Endothelial cell of hepatic sinusoid (primary cell): Measurements from ENCODE around the gene DGKG.

Source experiments
- in situ Hi-C: cut with HindIII; loops from 2 replicates; pipeline ENCODE4 v1.10.0; 2017; ENCODE audit warnings: low sequenced_read_pairs

Gene DGKG

GRCh38 chr3:186247821-186248814 lies 113.9 kb downstream of the DGKG start:
- in situ Hi-C loops: loop anchor here (5.0 kb wide), 1 partner anchor 44 kb away; no protein-coding TSS in a partner anchor

DNA sequence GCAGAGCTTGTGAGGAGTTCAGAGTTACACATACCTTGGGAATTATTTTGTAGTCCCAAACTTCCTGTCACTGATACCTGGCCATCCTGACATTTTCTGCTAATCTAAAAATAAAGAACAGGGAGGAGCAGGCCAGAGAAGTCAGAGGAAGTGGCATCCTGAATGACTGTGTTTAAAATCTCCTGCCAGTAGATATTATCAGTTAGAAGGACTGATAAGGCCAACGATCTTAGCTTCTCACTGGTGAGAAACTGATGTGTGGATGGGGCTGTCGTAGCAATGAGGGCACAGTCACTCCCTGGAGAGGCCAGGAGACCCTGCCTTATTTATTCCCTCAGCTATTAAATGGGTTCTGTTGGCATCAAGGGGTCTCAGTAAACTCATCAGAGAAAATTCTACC lies 115.1 kb downstream of the DGKG start:
- in situ Hi-C loops: loop anchor here (5.0 kb wide), 1 partner anchor 45 kb away; no protein-coding TSS in a partner anchor

DNA sequence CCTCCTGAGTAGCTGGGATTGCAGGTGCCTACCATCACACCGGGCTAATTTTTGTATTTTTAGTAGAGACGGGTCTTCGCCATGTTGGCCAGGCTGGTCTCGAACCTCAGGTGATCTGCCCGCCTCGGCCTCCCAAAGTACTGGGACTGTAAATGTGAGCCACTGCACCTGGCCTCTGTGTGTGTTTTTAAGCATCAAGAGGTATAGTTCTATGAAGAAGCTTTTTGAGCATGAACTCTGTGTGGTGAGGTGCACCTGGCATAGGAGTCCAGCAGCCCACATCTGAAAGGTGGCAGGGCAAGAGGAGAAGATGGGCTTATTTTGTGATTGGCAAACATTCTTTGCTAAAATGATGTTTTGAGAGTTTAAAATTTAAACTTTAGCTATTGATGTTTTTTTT lies 118.0 kb downstream of the DGKG start:
- in situ Hi-C loops: no loop called here

DNA sequence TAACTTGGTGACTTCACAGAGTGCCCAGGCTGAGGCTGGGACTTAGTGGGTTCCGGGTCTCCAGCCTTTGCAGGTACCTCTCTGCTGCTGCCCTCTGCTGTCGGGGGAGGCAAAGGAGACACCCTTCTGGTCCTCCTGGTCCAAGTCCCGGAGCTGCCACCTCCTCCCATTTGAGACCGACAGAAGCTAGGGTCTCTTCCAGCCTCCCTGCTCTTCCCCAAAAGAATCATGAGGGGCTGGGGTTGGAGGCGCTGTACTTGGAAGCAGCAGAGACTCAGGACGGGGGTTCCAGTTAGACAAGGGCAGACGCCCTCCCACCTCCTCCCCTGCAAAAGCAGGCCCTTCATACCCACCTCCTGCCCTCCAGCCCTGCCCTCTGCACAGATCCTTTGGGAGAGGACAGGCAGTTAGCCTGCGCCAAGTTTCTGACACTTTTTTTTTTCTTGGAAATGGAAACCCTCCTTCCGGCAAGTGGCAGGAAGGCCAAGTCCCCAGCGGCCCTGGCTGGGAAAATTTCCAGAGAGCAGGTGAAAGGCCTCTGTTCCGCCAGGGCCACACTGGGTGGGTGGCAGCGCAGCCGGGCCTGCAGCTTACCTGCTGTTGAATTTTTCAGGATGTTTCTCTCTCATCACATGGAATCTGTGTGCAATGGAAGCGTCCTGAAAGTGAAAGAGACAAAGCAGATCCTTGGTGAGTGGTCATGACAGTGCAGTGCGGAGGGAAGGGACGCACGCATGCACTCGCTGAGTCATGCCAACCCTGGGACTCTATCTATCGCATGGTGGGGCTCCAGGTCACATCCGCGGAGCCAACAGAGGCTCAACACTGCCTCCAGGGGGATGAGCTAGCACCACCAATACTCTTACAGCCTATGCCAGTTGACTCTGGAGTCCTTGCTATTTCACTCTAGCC lies 119.9 kb downstream of the DGKG start:
- in situ Hi-C loops: no loop called here

GRCh38 chr3:186239321-186239720 lies 122.7 kb downstream of the DGKG start:
- in situ Hi-C loops: loop anchor here (5.0 kb wide), 1 partner anchor 42 kb away; no protein-coding TSS in a partner anchor

DNA sequence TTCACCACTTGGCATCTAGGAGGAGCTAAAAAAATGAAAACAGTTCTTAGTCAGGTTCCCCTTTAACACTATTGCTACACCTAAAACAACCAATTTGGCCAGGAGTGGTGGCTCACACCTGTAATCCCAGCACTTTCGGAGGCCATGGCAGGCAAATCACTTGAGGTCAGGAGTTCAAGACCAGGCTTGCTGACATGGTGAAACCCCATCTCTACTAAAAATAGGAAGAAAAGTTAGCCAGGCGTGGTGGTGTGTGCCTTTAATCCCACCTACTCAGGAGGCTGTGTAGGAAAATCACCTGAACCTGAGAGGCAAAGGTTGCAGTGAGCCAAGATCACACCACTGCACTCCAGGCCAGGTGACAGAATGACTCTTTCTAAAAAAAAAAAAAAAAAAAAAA lies 124.1 kb downstream of the DGKG start:
- in situ Hi-C loops: loop anchor here (5.0 kb wide), 1 partner anchor 41 kb away; no protein-coding TSS in a partner anchor

GRCh38 chr3:186236357-186237020 lies 125.5 kb downstream of the DGKG start:
- in situ Hi-C loops: loop anchor here (5.0 kb wide), 1 partner anchor 39 kb away; no protein-coding TSS in a partner anchor

GRCh38 chr3:186235554-186235953 lies 126.5 kb downstream of the DGKG start:
- in situ Hi-C loops: loop anchor here (5.0 kb wide), 1 partner anchor 38 kb away; no protein-coding TSS in a partner anchor

GRCh38 chr3:186234152-186234551 lies 127.9 kb downstream of the DGKG start:
- in situ Hi-C loops: no loop called here

DNA sequence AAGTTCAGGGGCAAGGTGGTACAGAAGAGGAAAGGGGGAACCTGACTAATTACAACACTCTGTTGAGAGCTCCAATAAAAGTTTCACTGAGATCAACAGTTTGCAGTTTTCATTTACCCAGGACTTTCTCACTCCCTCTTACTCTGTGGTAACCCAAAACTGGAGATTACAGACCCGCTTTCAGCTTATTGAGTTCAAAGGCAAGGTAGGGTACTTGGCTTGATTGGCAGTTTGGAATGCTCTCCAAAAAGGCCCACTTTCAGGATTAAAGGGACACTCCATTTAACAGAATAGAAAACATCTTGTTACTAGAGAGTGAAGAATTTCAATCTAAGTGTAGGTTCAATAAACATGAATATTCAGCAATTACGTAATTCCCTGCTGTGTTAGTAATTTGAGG lies 135.6 kb downstream of the DGKG start:
- in situ Hi-C loops: loop anchor here (5.0 kb wide), 2 partner anchors 51 to 64 kb away; no protein-coding TSS in a partner anchor

DNA sequence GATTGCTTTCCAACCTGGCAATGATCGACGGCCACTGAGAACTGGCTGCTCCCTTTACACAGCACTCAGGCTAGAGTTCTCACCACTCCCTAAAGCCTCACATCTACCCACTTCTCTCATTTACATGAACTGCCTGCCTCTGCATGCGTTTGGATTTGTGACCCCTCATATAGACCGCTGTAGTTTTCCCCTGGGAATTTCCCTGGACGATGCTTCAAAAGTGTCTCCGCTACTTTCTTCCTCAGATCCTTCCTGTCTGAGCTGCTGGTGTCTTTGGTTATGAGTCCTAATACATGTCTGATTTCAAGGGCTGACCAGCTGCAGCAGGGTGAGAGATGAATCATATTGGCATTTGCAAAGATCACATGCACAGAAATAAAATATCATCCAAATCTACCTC lies 136.4 kb downstream of the DGKG start:
- in situ Hi-C loops: loop anchor here (5.0 kb wide), 2 partner anchors 52 to 63 kb away; no protein-coding TSS in a partner anchor

GRCh38 chr3:186224041-186224610 lies 137.9 kb downstream of the DGKG start:
- in situ Hi-C loops: no loop called here

DNA sequence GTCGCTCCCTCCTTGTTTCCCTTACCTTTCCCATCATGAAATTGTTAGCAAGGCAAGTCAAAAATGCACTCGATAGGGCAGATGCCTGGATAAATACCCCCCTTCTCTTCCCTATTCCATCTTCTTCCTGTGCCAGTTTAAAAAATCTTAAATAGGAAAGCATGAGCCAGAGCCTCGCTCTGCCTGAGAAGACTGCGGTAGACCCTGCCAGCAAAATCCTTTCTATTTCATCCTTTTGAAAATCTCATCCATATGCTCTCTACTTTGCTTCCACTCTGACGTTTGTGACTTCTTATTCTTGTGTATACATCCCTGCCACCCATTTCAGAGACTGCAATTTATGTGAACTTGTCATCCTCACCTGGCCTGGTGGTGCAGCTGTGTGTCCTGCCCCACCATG lies 138.6 kb downstream of the DGKG start:
- in situ Hi-C loops: no loop called here

GRCh38 chr3:186221760-186222378 lies 140.2 kb downstream of the DGKG start:
- in situ Hi-C loops: no loop called here

DNA sequence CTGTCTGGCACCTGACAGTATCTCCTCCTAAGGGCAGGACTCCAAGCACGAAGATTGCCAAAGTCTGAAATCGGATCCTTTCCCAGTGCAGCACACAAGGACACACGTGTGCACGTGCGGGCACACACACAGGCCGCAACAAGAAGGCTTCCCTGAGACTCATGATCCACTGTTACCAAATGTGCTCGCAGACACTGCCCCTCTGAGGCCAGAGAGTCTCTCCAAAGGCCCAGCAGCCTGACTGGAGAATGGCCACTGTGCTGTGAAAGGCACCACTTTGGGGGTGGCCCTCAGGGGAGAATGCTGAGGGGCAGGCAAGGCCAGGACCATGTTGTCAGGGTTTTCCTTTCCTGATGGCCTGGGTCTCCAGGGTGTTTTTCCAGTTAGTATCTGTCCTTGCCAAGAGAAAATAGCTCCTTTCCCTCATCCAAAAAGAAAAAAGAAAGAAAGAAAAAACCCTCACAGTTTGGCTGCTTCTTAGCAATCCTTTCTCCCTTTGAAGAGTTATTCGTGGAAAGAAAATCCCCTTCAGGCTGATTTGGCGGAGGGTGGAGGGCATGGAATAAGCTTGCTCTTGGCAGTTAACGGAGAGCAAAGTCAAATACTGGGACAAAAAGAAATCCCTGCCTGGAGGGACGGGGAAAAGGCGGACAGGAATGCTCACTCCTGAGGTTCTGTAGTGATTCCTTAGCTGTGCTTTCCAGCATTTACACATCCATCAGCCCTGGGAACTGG lies 141.0 kb downstream of the DGKG start:
- in situ Hi-C loops: no loop called here

DNA sequence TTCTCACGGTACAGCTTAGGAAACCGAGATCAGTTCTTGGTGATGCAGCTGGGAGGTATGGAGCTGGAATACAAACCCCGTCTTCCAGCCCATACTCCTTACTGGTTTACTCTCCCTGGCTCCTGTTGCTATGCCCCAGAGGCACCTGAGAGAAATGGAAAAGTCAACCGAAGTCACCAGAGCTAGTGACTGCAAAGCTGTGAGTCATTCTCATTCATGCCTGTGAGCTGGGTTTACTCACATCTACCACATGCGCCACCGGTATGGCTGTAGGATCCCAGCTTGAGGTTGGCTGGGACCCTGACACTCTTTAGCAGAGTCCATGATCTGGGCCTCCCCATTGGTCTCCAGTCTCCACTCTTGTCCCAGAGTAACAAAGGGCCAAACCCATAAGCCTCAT lies 141.7 kb downstream of the DGKG start:
- in situ Hi-C loops: no loop called here

- in situ Hi-C loops: no loop called here
Observed at GRCh38 chr3:186219211-186219638, 142.8 kb downstream of the DGKG start.

GRCh38 chr3:186218421-186218820 lies 143.6 kb downstream of the DGKG start:
- in situ Hi-C loops: no loop called here

DNA sequence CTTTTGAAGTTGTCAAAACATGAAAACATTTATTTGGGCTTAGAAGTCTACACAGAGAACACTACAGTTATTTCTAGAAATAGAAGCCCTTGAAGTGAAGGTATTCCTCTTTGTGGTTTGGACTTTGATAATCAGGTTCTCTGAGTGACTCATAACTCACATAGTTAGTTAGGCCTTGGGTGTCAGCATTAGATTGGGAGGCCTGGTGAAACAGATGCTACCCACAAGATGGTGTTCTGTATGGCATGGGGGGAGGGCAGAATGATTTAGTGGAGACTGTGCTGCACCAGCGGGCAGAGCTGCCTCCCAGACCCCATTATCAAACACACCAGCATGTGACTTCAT lies 144.2 kb downstream of the DGKG start:
- in situ Hi-C loops: no loop called here
